HepG2 (cell line): ENCODE data around the gene TLCD1. TPM values are rescaled to one million over a fixed set of nuclear protein-coding genes. Genes with fewer than 3 reads are reported as not detected.
A peak's percentile ranks its signal among the peaks of the same experiment; 100 is the strongest.

Experiments used
- ELK4 ChIP-seq: sonication (generic); formaldehyde crosslinking; IDR thresholded peaks from 2 replicates; pipeline ENCODE4 v1.9.0; 2021; ENCODE audit warnings: missing genetic modification reagents, borderline replicate concordance
- HOXA7 ChIP-seq: sonication (generic); formaldehyde crosslinking; IDR thresholded peaks from 2 replicates; pipeline ENCODE4 v1.8.1; 2022; ENCODE audit warnings: mild to moderate bottlenecking, missing genetic modification reagents, moderate library complexity
- NR1H2 ChIP-seq: sonication (generic); formaldehyde crosslinking; IDR thresholded peaks from 2 replicates; pipeline ENCODE4 v1.8.1; 2022; ENCODE audit warnings: low read depth, missing genetic modification reagents, borderline replicate concordance
- SRSF9 ChIP-seq: fragments of 200-400 bp; formaldehyde crosslinking; IDR thresholded peaks from 2 replicates; pipeline ENCODE4 v1.6.1; 2018; ENCODE audit warnings: borderline replicate concordance, mild to moderate bottlenecking, low read depth, low read length; ENCODE audit not compliant: insufficient read depth, poor library complexity, severe bottlenecking
- TAF1 ChIP-seq: sonication (generic); formaldehyde crosslinking; IDR thresholded peaks from 2 replicates; pipeline ENCODE4 v1.4.0; 2020; ENCODE audit warnings: missing genetic modification reagents
- TAF15 ChIP-seq: fragments of 200-400 bp; formaldehyde crosslinking; IDR thresholded peaks from one replicate; pipeline ENCODE4 v1.6.1; 2018; ENCODE audit warnings: mild to moderate bottlenecking, low read depth, low read length; ENCODE audit not compliant: poor library complexity, severe bottlenecking
- ZBTB42 ChIP-seq: sonication (generic); formaldehyde crosslinking; IDR thresholded peaks from 2 replicates; pipeline ENCODE4 v1.5.0; 2020; ENCODE audit warnings: mild to moderate bottlenecking, missing genetic modification reagents
- ZC3H4 ChIP-seq: sonication (generic); formaldehyde crosslinking; IDR thresholded peaks from 2 replicates; pipeline ENCODE4 v1.4.0; 2020; ENCODE audit warnings: missing genetic modification reagents, borderline replicate concordance
- ZNF326 ChIP-seq: sonication (generic); formaldehyde crosslinking; IDR thresholded peaks from 2 replicates; pipeline ENCODE4 v1.4.0; 2020; ENCODE audit warnings: missing genetic modification reagents, borderline replicate concordance
- ZNF564 ChIP-seq: sonication (generic); formaldehyde crosslinking; IDR thresholded peaks from 2 replicates; pipeline ENCODE4 v1.8.1; 2023; ENCODE audit warnings: mild to moderate bottlenecking, missing genetic modification reagents
- ZNF574 ChIP-seq: sonication (generic); formaldehyde crosslinking; IDR thresholded peaks from 2 replicates; pipeline ENCODE4 v1.4.0; 2020; ENCODE audit warnings: missing genetic modification reagents
- ZNF670 ChIP-seq: sonication (generic); formaldehyde crosslinking; IDR thresholded peaks from 2 replicates; pipeline ENCODE4 v1.8.0; 2022; ENCODE audit warnings: mild to moderate bottlenecking, missing genetic modification reagents, borderline replicate concordance
- polyA plus RNA-seq, 8 experiments: library from polyadenylated mRNA; depleted of rRNA in 3 of 8; stranded (reverse) in 7 of 8; unstranded in 1 of 8; fragments of >200 nt; fragmentation: Illumina TruSeq in 4 of 8; extraction: Trizol in 4 of 8; gene quantifications; 2 replicates each; pipeline versions ENCODE4 v1.2.1 to v1.2.3, GENCODE V29; 2011 to 2016; ENCODE audit warnings: low read depth in 4 of 8, missing spikeins in 1 of 8, mixed read lengths in 1 of 8; ENCODE audit not compliant: insufficient read depth in 1 of 8
- total RNA-seq, 5 experiments: library from RNA; depleted of rRNA; stranded (reverse); fragments of >200 nt; fragmentation: Illumina TruSeq; extraction: Trizol; gene quantifications; 2 replicates each; pipeline ENCODE4 v1.2.3, GENCODE V29; 2016; ENCODE audit warnings: low read depth in 1 of 5
- TF ChIP-seq, protein P1 (sequence below): sonication (generic); formaldehyde crosslinking; IDR thresholded peaks from 2 replicates; pipeline ENCODE4 v1.5.0; 2020; ENCODE audit warnings: mild to moderate bottlenecking, missing genetic modification reagents
- TF ChIP-seq, protein P2 (sequence below): sonication (generic); formaldehyde crosslinking; conservative IDR thresholded peaks from 2 replicates; pipeline ENCODE4 v1.4.0; 2020; ENCODE audit warnings: missing genetic modification reagents
- TF ChIP-seq, protein P3 (sequence below): sonication (generic); formaldehyde crosslinking; conservative IDR thresholded peaks from 2 replicates; pipeline ENCODE4 v1.8.1; 2023; ENCODE audit warnings: missing genetic modification reagents

TLCD1 gene
- total and polyA plus RNA-seq, 2 of the 13 experiments (the other 11 are each of a cell fraction or from before 2014, with no cell fraction given): 14.9 to 19.6 TPM

DNA sequence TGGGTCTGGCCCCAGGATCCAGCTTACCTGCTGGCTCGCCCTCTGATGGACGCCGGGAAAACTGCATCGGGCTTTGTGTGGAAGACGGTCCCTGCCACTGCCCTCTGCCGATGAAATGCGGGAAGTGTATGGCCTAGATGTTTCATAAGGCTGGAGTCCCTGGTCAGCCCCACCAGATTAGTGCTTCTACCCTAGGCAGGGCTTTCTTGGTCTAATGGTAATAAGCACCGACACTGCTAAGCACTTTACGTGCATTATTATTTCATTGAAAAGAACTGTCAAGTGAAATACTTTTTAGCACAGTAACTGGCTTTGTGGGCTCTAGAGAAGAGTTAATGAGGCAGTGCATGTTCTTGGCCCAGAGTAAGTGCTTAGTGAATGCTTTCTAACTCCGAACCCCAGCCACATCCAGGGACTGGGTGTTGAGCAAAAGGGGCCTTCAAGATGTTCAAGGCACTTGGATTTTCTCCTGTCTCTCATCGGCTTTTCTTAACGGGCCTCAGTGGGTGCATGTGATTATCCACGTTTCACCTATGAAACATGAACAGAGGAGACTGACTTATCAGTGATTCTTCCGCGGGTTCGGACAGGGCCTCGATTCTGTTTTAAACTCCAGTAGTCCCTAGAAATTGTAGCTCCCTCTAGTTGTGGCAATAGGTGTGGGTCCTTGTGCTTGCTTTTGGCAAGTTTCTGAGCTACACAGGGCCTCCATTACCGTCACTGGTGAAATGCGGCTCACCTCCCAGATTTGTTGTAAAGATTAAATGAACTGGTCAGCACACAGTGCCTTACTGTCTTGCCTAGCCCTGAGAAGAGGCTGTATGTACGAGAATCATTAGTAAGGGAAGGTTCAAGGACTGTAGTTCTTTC, 24.4 kb upstream of the TLCD1 start (continued):
- TF ChIP-seq, protein P1, sequence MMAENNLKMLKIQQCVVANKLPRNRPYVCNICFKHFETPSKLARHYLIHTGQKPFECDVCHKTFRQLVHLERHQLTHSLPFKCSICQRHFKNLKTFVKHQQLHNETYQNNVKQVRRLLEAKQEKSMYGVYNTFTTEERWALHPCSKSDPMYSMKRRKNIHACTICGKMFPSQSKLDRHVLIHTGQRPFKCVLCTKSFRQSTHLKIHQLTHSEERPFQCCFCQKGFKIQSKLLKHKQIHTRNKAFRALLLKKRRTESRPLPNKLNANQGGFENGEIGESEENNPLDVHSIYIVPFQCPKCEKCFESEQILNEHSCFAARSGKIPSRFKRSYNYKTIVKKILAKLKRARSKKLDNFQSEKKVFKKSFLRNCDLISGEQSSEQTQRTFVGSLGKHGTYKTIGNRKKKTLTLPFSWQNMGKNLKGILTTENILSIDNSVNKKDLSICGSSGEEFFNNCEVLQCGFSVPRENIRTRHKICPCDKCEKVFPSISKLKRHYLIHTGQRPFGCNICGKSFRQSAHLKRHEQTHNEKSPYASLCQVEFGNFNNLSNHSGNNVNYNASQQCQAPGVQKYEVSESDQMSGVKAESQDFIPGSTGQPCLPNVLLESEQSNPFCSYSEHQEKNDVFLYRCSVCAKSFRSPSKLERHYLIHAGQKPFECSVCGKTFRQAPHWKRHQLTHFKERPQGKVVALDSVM (CRISPR knock-in tag): no peak
- TF ChIP-seq, protein P2, sequence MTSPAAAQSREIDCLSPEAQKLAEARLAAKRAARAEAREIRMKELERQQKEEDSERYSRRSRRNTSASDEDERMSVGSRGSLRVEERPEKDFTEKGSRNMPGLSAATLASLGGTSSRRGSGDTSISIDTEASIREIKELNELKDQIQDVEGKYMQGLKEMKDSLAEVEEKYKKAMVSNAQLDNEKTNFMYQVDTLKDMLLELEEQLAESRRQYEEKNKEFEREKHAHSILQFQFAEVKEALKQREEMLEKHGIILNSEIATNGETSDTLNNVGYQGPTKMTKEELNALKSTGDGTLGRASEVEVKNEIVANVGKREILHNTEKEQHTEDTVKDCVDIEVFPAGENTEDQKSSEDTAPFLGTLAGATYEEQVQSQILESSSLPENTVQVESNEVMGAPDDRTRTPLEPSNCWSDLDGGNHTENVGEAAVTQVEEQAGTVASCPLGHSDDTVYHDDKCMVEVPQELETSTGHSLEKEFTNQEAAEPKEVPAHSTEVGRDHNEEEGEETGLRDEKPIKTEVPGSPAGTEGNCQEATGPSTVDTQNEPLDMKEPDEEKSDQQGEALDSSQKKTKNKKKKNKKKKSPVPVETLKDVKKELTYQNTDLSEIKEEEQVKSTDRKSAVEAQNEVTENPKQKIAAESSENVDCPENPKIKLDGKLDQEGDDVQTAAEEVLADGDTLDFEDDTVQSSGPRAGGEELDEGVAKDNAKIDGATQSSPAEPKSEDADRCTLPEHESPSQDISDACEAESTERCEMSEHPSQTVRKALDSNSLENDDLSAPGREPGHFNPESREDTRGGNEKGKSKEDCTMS: no peak
- no peak for TF ChIP-seq ZNF326 (CRISPR knock-in tag)
- 0 out of 2 replicates have a peak, but pooled peaks have one; percentile 16 for TF ChIP-seq ZC3H4 (CRISPR knock-in tag)
- no peak for TF ChIP-seq HOXA7 (CRISPR knock-in tag)
- no peak for TF ChIP-seq TAF15
- TF ChIP-seq ZBTB42 (CRISPR knock-in tag): no peak
- TF ChIP-seq ELK4 (CRISPR knock-in tag): no peak
- no peak for TF ChIP-seq NR1H2 (CRISPR knock-in tag)
- no peak for TF ChIP-seq TAF1
- TF ChIP-seq ZNF564 (CRISPR knock-in tag): no peak
- TF ChIP-seq, protein P3, sequence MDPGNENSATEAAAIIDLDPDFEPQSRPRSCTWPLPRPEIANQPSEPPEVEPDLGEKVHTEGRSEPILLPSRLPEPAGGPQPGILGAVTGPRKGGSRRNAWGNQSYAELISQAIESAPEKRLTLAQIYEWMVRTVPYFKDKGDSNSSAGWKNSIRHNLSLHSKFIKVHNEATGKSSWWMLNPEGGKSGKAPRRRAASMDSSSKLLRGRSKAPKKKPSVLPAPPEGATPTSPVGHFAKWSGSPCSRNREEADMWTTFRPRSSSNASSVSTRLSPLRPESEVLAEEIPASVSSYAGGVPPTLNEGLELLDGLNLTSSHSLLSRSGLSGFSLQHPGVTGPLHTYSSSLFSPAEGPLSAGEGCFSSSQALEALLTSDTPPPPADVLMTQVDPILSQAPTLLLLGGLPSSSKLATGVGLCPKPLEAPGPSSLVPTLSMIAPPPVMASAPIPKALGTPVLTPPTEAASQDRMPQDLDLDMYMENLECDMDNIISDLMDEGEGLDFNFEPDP (CRISPR knock-in tag): no peak
- no peak for TF ChIP-seq ZNF670 (CRISPR knock-in tag)
- peak; percentile 68; the same call in 1 of the 2 replicates for TF ChIP-seq ZNF574 (CRISPR knock-in tag)
- no peak for TF ChIP-seq SRSF9
